GM21447 (cell line): ENCODE results near the gene PRELID1.
A peak's percentile ranks its signal among the peaks of the same experiment; 100 is the strongest.
"Not testable (repeated sequence)": the region's sequence is repeated elsewhere in the genome, so short reads cannot be mapped to it uniquely, and the experiment has no call there.

Experiments used
- ATAC-seq: cut with Tn5 transposase; IDR thresholded peaks from one replicate; pipeline ENCODE4 v1.9.1; 2021; ENCODE audit not compliant: unreplicated experiment

The PRELID1 gene

DNA sequence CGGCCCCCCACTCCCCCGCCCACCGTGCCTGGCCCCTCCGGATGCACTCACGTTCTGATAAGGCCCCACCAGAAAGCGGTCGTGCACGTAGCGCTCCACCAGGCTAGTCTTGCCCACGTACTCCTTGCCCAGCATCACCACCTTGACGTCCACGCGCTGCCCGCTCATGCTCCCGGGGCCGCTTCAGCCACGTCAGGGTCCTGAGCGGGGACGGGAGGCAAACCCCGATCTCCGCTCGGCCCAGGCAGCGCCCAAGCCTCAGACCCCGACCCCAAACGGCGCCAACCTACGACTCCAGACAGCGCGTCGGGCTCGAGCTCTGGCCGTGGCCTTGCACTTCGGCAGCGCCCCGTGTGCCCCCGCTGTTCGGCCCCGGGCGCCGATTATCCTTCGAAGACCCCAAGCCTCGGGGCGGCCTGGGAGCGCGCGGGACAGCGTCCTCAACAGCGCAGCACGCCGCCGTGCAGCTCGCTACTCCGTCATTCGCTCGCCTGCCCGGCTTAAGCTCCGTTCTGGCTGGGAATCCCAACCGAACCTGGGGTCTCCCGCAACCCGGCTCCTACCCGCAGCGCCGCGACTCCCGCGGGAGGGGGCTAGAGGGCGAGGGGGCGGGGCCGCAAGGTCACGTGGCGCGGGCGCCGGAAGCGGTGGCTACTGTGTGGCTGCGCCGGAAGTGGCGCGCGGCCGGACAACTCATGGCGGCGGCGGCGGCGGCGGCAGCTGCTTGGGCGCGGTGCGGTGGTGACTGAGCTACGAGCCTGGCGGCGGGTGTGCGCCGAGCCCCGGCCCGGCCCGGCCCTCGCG lies at the start of gene PRELID1, which contains the start of gene RAB24:
Gene PRELID1 (plus strand): TSS at position 679 of the 804 bp plus-strand sequence. CDS start 187 bp downstream, outside the sequence.
Gene RAB24 (minus strand): TSS at position 599 of the 804 bp plus-strand sequence. CDS start 431 bp downstream, at position 168.
- ATAC-seq: peak; percentile 47

GRCh38 chr5:177256296-177256695 lies 47.3 kb upstream of the PRELID1 start:
- ATAC-seq: no peak

DNA sequence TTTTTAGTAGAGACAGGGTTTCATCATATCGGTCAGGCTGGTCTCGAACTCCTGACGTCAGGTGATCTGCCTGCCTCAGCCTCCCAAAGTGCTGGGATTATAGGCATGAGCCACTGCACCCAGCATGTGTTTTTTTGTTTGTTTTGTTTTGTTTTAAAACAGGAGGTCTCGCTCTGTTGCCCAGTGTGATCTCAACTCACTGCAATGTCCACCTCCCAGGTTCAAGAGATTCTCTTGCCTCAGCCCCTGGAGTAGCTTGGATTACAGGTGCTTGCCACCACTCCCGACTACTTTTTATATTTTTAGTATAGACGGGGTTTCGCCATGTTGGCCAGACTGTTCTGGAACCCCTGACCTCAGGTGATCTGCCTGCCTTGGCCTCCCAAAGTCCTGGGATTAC lies 44.9 kb upstream of the PRELID1 start:
- ATAC-seq: not testable (repeated sequence)

DNA sequence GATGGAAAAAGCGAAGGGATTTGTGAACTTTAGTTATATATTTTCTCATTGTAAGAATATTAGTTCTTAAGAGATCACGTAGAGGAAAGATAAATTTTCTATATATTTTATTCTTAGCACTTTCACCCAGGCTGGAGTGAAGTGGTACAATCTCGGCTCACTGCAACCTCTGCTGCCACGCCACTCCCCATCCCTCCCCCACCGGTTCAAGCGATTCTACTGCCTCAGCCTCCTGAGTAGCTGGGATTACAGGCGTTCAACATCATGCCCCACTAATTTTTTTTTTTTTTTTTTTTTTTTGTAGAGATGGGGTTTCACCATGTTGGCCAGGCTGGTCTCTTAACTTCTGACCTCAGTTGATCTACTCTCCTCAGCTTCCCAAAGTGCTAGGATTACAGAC lies 42.6 kb upstream of the PRELID1 start:
- no peak for ATAC-seq

DNA sequence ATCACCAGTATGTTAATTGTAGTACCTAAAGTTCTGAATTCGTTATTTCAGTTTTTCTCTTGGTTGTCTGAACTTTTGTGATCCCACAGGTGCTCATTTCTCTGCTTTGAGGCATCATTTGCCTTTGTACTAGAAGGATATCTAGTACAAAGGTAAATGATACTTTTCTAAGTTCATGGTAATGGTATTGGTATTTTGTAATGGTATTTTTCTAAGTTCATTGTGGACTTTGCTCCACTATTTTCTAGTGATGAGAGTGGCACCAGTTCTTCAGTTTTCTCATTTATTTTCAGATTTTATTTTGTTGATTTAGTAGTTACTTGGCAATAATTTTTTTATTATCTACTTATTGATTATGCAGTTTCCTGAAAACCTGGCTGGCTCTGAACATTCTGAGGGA lies 42.1 kb upstream of the PRELID1 start:
- no peak for ATAC-seq

DNA sequence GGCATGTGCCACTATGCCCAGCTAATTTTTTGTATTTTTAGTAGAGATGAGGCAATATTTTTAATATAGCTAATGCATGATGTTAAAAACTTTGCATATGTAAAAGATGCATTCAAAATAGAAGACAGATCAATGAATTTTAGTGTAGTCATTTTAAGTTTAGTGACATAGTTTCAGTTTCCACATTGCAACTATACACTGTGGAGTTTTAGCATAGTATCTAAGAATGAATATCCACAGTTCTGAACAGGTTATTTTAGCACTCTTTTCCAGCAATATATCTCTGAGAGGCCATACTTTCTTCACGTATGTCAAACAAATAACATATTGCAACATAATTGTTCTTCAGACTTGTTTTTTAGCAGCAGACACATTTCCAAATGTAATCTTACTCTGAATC lies 39.4 kb upstream of the PRELID1 start:
- no peak for ATAC-seq

GRCh38 chr5:177265395-177265794 lies 38.2 kb upstream of the PRELID1 start:
- ATAC-seq: no peak

DNA sequence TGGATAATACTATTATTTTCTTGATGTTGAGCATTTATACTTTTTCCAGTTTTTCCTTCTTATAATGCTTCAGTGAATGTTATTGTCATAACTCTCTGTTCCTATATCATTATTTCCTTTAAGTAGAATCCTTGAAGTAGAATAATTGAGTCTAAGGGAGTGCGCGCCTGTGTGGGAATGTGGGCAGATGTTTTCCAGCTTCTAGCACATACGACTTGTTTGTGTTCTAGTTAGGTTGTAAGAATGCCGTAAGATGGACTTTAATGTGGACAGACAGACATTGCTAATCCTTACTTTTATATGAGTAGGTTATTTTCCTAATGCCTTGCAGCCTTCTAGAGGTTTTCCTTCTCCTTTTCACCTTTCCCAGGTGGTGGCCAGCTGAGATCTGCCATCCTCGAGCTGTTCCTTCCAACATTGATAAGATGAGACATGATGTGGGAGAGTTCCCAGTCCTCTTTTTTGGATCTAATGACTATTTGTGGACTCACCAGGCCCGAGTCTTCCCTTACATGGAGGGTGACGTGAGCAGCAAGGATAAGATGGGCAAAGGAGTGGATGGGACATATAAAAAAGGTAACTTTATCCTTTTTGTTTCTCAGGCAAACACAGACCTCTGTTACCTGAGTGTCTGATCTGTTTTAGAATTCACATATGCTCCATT lies 34.2 kb upstream of the PRELID1 start:
- ATAC-seq: no peak

DNA sequence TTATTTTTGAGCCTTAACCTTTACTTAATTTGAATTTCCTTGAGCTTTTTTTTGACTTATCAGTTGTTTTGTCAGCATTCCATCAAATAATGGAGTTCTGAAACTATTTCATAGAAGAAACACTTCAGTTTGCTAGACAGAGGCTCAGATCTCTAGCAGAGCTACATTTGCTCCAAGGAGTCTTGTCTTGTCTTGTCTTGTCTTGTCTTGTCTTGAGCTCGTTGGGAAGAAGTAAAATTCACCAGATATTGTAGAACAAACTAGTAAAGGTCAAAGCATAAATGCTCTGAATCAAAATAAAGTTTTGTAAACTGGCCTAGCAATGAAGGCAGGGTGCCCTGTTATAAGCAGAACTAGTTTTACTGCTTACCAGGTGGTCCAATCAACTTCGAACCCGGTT lies 33.6 kb upstream of the PRELID1 start:
- ATAC-seq: no peak

DNA sequence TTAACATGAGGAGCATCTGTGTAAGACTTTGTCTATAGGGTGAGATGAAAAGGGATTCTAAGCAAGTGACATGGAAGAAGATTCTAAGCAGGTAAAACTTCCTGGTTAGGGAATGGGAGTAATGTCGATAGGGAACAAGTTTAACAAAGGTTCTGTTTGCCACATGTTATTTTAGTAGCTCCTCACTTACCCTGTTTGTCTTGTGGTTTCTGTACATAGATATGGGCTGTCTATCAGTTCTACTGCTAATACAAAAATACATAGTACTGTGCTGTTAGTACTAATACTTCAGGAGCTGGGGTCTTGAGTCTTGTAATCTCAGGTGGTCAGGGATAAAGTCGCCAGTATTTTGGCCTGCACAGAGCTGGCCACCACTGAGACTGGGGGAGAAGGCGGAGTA lies 32.9 kb upstream of the PRELID1 start:
- ATAC-seq: no peak

GRCh38 chr5:177271113-177271512 lies 32.5 kb upstream of the PRELID1 start:
- no peak for ATAC-seq

GRCh38 chr5:177275883-177276282 lies 27.7 kb upstream of the PRELID1 start:
- no peak for ATAC-seq

GRCh38 chr5:177276886-177277285 lies 26.7 kb upstream of the PRELID1 start:
- ATAC-seq: no peak

- no peak for ATAC-seq
Measured at GRCh38 chr5:177288191-177288590, 15.4 kb upstream of the PRELID1 start.

- ATAC-seq: peak; percentile 76
Measured at GRCh38 chr5:177290816-177291596, 12.6 kb upstream of the PRELID1 start.

GRCh38 chr5:177291735-177292134 lies 11.9 kb upstream of the PRELID1 start:
- ATAC-seq: no peak

DNA sequence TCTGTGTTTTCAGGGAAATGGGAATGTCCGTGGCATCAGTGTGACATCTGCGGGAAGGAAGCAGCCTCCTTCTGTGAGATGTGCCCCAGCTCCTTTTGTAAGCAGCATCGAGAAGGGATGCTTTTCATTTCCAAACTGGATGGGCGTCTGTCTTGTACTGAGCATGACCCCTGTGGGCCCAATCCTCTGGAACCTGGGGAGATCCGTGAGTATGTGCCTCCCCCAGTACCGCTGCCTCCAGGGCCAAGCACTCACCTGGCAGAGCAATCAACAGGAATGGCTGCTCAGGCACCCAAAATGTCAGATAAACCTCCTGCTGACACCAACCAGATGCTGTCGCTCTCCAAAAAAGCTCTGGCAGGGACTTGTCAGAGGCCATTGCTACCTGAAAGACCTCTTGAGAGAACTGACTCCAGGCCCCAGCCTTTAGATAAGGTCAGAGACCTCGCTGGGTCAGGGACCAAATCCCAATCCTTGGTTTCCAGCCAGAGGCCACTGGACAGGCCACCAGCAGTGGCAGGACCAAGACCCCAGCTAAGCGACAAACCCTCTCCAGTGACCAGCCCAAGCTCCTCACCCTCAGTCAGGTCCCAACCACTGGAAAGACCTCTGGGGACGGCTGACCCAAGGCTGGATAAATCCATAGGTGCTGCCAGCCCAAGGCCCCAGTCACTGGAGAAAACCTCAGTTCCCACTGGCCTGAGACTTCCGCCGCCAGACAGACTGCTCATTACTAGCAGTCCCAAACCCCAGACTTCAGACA lies 9.6 kb upstream of the PRELID1 start:
- no peak for ATAC-seq

DNA sequence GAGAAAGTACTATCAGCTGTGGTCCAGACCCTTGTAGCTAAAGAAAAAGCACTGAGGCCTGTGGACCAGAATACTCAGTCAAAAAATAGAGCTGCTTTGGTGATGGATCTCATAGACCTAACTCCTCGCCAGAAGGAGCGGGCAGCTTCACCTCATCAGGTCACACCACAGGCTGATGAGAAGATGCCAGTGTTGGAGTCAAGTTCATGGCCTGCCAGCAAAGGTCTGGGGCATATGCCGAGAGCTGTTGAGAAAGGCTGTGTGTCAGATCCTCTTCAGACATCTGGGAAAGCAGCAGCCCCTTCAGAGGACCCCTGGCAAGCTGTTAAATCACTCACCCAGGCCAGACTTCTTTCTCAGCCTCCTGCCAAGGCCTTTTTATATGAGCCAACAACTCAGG lies 9.0 kb upstream of the PRELID1 start:
- ATAC-seq: no peak

GRCh38 chr5:177295924-177296323 lies 7.7 kb upstream of the PRELID1 start:
- ATAC-seq: no peak

DNA sequence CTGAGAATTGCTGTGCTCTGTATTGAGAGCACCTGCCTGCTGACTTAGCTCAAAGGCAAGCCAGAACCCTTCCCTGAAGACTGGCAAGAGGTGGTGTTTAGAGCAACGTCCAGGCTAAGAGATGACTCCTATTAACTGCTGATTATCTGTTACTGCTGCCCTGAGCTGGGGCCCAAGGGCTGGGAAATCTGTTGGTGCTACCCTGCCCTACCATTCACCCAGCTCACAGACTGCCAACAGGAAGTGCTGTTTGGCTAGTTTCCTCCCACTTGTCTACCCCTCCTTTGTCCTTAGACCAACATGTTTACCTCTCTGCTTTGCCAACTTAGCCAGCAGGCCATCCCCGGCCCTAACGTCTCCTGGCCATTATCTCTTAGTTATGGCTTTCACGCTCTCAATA lies 7.0 kb upstream of the PRELID1 start:
- ATAC-seq: no peak

DNA sequence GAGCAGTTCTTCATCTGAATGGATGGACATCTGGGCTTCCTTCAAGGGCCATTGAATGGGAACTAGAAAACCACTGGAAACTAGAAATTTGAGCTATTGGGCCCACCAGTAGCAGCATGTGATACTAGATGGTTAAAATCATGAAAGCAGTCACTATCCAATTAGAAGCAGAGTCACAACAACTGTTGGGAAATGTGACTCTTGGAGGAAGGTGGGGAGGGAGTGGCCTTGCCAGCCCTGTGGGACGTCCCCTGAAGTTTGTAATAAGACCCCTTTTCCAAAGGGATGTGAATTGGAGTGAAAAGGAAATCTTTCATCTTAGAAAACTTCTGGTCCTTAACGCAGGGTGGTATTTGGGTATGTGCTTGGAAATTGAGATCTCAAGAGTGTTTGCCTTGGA lies 5.7 kb upstream of the PRELID1 start:
- ATAC-seq: no peak
